IPS-18c (cell line): ENCODE results near the gene BET1L.
A peak's percentile ranks its signal among the peaks of the same experiment; 100 is the strongest.

Experiments
- H3K4me3 ChIP-seq: 2 replicates; pipeline ENCODE4 v1.7.0; 2013; ENCODE audit warnings: low read depth, mild to moderate bottlenecking, low read length, moderate library complexity; ENCODE audit not compliant: insufficient read depth
- H3K9me3 ChIP-seq: one replicate; pipeline ENCODE4 v1.6.1; 2013; ENCODE audit warnings: mild to moderate bottlenecking, low read length, moderate library complexity; ENCODE audit not compliant: control insufficient read depth, insufficient read depth

Gene BET1L

GRCh38 chr11:215581-216037 lies 8.4 kb upstream of the BET1L start:
- Histone ChIP-seq H3K4me3 (no peak overlapping the region), H3K9me3 (no peaks in the 10 kb centered on the region)

- H3K4me3 ChIP-seq, result no peak overlapping the region
- H3K9me3 ChIP-seq, result no peaks in the 10 kb centered on the region
Measured at GRCh38 chr11:214083-214482, 6.9 kb upstream of the BET1L start.

GRCh38 chr11:213111-213510 lies 5.9 kb upstream of the BET1L start:
- H3K4me3 ChIP-seq, result no peak overlapping the region
- H3K9me3 ChIP-seq, result no peaks in the 10 kb centered on the region

DNA sequence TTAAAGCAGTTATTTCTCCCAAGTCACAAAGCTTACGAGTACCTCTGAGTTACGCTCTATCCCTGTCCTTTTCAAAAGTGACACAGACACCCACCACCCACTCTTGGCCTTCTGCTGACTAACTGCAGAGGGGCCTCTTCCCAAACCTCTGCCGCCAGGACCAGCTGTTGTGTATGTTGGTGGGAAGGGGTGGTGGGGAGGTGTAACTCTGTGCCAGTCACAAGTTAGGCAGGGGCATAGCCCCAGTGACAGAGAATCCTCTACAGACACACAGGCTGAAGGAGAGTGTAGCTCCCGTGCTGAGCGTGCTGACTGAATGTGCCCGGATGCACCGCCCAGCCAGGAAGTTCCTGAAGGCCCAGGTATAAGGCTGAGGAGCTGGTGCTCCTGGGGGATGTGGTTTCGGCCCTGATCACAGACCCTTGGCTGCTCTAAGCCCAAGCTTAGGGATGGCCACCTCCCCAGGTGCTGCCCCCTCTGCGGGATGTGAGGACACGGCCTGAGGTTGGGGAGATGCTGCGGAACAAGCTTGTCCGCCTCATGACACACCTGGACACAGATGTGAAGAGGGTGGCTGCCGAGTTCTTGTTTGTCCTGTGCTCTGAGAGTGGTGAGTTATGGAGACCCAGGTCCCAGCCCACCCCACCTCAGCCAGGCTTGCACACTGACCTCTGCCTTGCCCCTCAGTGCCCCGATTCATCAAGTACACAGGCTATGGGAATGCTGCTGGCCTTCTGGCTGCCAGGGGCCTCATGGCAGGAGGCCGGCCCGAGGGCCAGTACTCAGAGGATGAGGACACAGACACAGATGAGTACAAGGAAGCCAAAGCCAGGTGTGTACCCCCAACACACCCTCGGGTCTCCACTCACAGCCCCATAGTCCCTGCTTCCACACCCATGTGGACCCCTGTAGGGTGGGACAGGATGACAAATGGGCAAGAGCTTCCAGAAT lies 5.2 kb upstream of the BET1L start:
- H3K9me3 ChIP-seq, result no peaks in the 10 kb centered on the region

GRCh38 chr11:211741-212140 lies 4.5 kb upstream of the BET1L start:
- H3K9me3 ChIP-seq, result no peaks in the 10 kb centered on the region
- H3K4me3 ChIP-seq, result no peak overlapping the region

More for the DNA sequence above, 5.2 kb upstream of the BET1L start:
- H3K4me3 ChIP-seq, result no peak overlapping the region

DNA sequence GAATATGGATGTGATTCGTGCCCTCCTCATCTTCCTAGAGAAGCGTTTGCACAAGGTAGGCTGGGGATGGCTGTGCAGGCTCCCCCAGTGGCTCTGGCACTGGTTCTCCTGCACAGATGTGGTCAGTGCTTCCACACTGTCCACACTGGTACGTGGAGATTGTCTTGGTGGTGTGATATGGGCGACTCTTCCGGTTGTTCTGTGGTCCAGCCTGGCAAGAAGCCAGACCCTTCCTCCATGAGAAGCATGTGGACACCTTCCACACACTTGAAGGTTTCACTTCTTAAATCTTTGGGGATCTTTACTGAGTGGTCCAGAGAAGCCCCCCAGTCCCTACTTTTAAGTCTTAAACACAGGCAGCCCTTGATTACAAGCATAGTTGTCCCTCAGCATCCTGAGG lies 4.1 kb upstream of the BET1L start:
- H3K9me3 ChIP-seq, result no peaks in the 10 kb centered on the region
- no peak overlapping the region for H3K4me3 ChIP-seq

DNA sequence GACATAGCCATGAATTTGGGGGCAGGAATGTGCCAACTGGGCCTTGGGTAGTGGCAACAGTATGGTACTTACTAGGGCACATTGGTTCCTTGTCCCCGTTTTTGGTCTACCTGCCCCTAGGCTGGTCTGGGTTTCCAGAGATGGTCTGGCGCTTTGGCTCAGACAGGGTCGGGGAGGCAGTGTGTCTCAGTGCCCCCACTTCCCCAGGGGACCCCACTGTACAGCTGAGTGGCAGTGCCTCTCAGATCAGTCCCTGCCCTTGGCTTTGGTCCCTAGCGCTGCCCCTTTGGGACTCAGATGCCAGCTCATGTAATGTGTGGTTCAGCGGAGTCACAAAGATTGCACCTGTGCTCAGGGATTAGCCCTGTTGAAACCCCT lies 3.6 kb upstream of the BET1L start:
- H3K4me3 ChIP-seq, result no peak overlapping the region
- no peaks in the 10 kb centered on the region for H3K9me3 ChIP-seq

- no peak overlapping the region for H3K4me3 ChIP-seq
Measured at GRCh38 chr11:210122-210802, 3.1 kb upstream of the BET1L start.

DNA sequence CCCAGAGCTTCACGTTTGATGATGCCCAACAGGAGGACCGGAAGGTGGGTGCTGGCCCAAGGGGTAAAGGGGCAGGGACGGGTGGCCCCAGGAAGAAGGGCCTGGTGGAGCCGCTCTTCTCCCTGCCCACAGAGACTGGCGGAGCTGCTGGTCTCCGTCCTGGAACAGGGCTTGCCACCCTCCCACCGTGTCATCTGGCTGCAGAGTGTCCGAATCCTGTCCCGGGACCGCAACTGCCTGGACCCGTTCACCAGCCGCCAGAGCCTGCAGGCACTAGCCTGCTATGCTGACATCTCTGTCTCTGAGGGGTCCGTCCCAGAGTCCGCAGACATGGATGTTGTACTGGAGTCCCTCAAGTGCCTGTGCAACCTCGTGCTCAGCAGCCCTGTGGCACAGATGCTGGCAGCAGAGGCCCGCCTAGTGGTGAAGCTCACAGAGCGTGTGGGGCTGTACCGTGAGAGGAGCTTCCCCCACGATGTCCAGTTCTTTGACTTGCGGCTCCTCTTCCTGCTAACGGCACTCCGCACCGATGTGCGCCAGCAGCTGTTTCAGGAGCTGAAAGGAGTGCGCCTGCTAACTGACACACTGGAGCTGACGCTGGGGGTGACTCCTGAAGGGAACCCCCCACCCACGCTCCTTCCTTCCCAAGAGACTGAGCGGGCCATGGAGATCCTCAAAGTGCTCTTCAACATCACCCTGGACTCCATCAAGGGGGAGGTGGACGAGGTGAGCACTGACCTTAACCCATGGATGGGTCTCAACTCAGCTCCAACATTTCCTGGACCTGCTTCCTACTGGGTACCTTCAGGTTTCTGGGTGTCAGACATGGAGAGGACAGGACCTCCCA lies 2.3 kb upstream of the BET1L start:
- no peaks in the 10 kb centered on the region for H3K9me3 ChIP-seq
- peak overlapping the region; percentile 64 for H3K4me3 ChIP-seq

More at GRCh38 chr11:210122-210802, 3.1 kb upstream of the BET1L start:
- no peaks in the 10 kb centered on the region for H3K9me3 ChIP-seq

DNA sequence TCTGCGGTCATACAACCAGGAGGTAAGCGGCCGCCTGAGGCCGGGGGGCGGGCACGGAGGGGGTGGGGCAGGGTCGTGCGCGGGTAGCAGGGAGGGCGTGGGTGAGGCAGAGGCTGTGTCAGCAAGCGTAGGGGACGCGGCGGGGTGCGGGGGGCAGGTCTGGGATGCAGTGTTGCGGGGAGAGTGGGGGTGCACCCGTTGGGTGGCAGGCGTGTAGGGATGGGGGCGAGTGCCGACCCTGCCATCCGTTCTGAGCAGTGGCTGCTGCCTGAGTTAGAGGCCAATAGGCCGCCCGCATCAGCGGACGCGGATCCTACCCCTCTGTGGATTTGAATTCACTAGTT lies 1.7 kb upstream of the BET1L start:
- no peaks in the 10 kb centered on the region for H3K9me3 ChIP-seq
- H3K4me3 ChIP-seq, result peak overlapping the region; percentile 64

DNA sequence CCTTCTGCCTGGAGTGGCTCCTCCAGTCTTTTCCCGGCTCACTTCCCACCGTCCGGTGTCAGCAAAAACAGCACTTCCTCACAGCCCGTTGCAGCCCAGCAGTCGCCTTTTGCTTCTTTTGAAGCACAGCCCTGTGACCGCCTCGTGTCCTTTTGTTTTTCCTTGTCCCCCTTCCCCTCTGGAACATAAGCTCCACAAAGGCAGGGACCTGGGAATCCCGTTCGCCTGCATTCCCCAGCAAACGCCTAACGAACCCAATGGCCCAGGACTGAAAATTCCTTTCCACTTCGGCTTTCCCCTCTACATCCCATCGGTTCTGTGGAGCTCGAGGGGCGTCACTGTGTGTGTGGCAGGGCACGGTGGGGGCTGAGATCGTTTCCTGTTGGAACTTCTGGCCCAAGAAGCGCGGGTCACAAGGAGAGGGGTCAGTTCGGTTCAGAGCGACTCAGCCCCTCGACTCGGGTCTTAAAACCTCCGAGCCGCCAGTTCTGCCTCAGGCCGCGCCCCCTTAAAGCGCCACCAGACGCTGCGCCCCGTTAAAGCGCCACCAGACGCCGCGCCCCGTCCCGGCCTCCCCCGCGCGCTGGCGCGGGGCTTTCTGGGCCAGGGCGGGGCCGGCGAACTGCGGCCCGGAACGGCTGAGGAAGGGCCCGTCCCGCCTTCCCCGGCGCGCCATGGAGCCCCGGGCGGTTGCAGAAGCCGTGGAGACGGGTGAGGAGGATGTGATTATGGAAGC lies 1.1 kb upstream of the BET1L start:
- Histone ChIP-seq H3K9me3 (no peaks in the 10 kb centered on the region), H3K4me3 (peak overlapping the region; percentile 64)

DNA sequence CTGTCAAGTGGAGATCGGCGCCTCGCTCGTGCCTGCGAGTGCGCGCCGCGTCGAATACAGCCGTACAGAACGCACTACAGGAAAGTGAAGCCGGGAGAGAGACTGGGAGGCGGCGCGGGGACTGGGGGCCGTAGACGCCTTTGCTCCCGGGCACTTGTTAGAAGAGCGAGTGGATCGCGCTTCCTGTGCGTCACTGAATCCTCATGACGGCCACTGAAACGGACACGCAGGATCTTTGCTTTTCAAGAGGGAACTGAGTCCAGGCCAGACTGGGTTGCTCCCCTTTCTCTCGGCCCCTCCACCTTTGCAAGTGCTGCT lies 623 bp upstream of the BET1L start:
- H3K4me3 ChIP-seq, result peak overlapping the region; percentile 64

DNA sequence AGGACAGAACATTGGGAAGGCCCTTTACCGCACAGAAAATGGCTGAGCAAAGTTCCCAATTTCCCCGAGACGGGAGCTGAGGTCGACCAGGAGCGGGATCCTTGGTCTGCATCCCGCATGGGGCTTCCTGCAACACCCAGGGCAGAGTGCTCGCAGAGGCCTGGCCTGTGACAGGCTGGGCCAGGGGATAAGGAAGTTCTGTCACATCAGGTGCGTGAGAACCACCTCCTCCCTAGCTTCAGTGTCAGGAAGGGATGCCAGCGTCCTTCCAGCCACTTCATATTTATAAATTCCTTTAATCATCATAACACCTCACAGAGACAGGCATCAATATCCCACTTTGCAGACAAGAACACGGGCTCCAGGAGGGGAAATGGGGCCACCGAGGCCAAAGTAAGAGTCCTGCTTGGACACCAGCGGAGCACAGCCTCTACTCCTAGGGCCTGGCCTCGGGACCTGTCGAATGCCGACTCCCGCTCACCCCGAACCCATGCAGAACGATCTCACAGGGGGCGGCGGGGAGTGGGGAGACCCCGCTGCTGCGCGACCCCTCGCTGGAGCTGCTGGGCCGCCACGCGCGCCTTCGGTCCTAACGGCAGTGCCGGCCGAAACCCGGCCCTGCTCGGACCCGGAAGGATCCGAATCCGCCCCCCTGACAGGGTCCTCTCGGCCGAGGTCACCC lies 532 bp downstream of the BET1L start:
- Histone ChIP-seq H3K9me3 (no peaks in the 10 kb centered on the region), H3K4me3 (peak overlapping the region; percentile 64)

More for the DNA sequence above, 623 bp upstream of the BET1L start:
- no peaks in the 10 kb centered on the region for H3K9me3 ChIP-seq

DNA sequence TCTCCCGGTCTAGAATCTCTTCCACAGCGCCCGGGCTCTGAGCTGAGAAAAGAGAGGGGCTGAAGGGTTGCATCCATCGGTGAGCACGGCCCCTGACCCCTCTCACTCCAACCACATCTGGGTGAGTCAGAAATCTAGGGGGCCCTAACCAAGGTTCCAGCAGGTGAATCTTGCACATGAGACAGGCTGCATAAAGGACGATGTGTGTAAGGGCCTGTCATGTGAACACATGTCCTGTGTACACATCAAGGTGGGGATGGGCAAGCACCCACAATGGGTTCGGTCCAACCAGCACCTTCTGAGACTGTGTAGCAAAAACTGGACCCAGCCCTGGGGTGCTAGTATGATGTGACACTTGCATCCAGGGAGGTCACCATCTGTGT lies 1.2 kb downstream of the BET1L start:
- Histone ChIP-seq H3K9me3 (no peaks in the 10 kb centered on the region), H3K4me3 (peak overlapping the region; percentile 64; the same call in 1 of the 2 replicates)

DNA sequence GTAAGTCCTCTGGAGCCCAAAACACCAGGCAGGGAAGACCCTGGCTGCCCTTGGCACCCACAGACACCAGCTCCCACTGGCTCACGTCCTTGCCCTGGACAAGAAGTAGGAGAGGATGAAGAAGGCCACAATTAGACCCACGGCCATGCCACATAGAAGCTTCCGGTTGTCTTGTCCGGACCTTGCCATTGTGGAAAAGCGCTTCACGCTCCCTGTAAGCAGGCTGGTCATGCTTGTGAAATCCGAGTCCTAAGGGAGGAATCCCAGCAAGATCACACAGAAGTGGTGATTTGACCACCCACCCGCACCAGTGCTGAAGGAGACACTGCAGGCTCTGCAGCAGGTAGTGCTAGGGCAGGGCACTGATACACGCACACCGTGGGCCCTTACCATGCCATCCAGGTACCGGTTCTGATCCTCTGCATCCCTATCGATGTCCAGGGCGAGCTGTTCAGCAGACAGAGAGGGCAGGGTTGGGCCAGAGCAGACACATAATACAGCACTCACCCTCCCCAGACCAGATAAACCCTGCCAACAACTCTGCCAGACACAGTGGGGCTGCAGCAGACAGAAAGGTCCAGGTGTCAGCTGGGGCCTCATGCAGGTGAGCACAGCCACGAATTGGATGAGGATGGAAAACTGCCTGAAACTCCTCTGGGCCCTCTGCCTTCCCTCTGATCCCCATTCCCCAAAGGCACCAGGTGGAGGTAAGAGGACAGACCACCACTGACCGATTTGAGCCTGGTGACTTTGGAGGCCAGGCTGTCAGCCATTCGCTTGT lies 1.8 kb downstream of the BET1L start:
- Histone ChIP-seq H3K4me3 (no peak overlapping the region), H3K9me3 (no peaks in the 10 kb centered on the region)

- H3K4me3 ChIP-seq, result no peak overlapping the region
- H3K9me3 ChIP-seq, result no peaks in the 10 kb centered on the region
Measured at GRCh38 chr11:204587-205109, 2.6 kb downstream of the BET1L start.
